ENCODE measurements around the gene ISY1.
"Not testable (repeated sequence)": the region's sequence is repeated elsewhere in the genome, so short reads cannot be mapped to it uniquely, and the experiment has no call there.

ISY1 gene

GRCh38 chr3:129160891-129161859 is at the start of gene ISY1:
TSS of gene ISY1 (minus strand) at chr3:129161063. CDS start at chr3:129160975, 88 bp downstream.
- H3K27ac ChIP-seq = peak within 1 kb of the TSS; percentile 84 to 98 (median 96)

GRCh38 chr3:129207479-129207878 is 46.6 kb upstream of the ISY1 start:
- H3K27ac ChIP-seq = no peak overlapping the region
- H3K4me2 ChIP-seq = no peak overlapping the region
- no peak for TF ChIP-seq Cebpa-rat (IDR thresholded peaks at IDR 0.05)

More at GRCh38 chr3:129160891-129161859, at the start of gene ISY1:
- H3K27me3 ChIP-seq = no peaks in the 10 kb centered on the region
- H4K20me1 ChIP-seq = peaks cover 10 to 45% (median 26%) of the 10 kb centered on the region in 11 experiments; a peak in 21 of 22 replicates
- H3K9ac ChIP-seq = peak within 1 kb of the TSS; percentile 85 to 97 (median 93)
- no peaks in the 10 kb centered on the region for H3K9me3 ChIP-seq (replicated peaks in 1 of 11)
- H3K4me1 ChIP-seq = peaks cover 25 to 50% (median 35%) of the 10 kb centered on the region in 10 experiments
- H3K4me3 ChIP-seq = peak within 1 kb of the TSS; percentile 82 to 97 (median 92)
- TF ChIP-seq Cebpa-rat (IDR thresholded peaks at IDR 0.05) = no peak
- H3K36me3 ChIP-seq = peaks cover 44 to 57% (median 49%) of the 10 kb centered on the region in 11 experiments
- H3K4me2 ChIP-seq = peak within 1 kb of the TSS; percentile 89 to 99 (median 95)

GRCh38 chr3:129205109-129205832 is 44.4 kb upstream of the ISY1 start:
- TF ChIP-seq Cebpa-rat (IDR thresholded peaks at IDR 0.05) = no peak
- Histone ChIP-seq H3K27ac (no peak overlapping the region), H3K4me1 (peaks cover 0 to 1% (median 0%) of the 10 kb centered on the region in 10 experiments; a peak in 1 of 20 replicates), H3K4me2 (no peak overlapping the region), H3K9ac (no peak overlapping the region), H3K4me3 (no peak overlapping the region), H4K20me1 (no peaks in the 10 kb centered on the region), H3K27me3 (no peaks in the 10 kb centered on the region), H3K36me3 (no peaks in the 10 kb centered on the region), H3K9me3 (replicated peaks in 1 of 11) (no peaks in the 10 kb centered on the region)

More at GRCh38 chr3:129207479-129207878, 46.6 kb upstream of the ISY1 start:
- Histone ChIP-seq H3K4me1 (peaks cover 0 to 12% (median 0%) of the 10 kb centered on the region in 10 experiments; a peak in 7 of 20 replicates), H3K27me3 (no peaks in the 10 kb centered on the region), H4K20me1 (no peaks in the 10 kb centered on the region), H3K36me3 (no peaks in the 10 kb centered on the region), H3K4me3 (no peak overlapping the region), H3K9me3 (replicated peaks in 1 of 11) (no peaks in the 10 kb centered on the region), H3K9ac (no peak overlapping the region)

GRCh38 chr3:129204473-129204872 is 43.6 kb upstream of the ISY1 start:
- Histone ChIP-seq H3K4me3 (no peak overlapping the region), H4K20me1 (no peaks in the 10 kb centered on the region), H3K9me3 (replicated peaks in 1 of 11) (no peaks in the 10 kb centered on the region), H3K4me2 (no peak overlapping the region), H3K27ac (no peak overlapping the region), H3K9ac (no peak overlapping the region), H3K27me3 (no peaks in the 10 kb centered on the region), H3K4me1 (peaks cover 0 to 9% (median 0%) of the 10 kb centered on the region in 10 experiments; a peak in 4 of 20 replicates), H3K36me3 (no peaks in the 10 kb centered on the region)
- TF ChIP-seq Cebpa-rat (IDR thresholded peaks at IDR 0.05) = no peak

- peak overlapping the region in 2 of 11 experiments; percentile 41 to 47; a peak in 2 of 22 replicates for H3K4me2 ChIP-seq
- no peaks in the 10 kb centered on the region for H3K9me3 ChIP-seq (replicated peaks in 1 of 11)
- H3K27me3 ChIP-seq = no peaks in the 10 kb centered on the region
- H4K20me1 ChIP-seq = no peaks in the 10 kb centered on the region; a peak in 1 of 22 replicates
- no peak overlapping the region for H3K4me3 ChIP-seq
- peaks cover 20 to 60% (median 31%) of the 10 kb centered on the region in 10 experiments for H3K4me1 ChIP-seq
- no peaks in the 10 kb centered on the region for H3K36me3 ChIP-seq
- no peak overlapping the region for H3K27ac ChIP-seq
- H3K9ac ChIP-seq = no peak overlapping the region
- no peak for TF ChIP-seq Cebpa-rat (IDR thresholded peaks at IDR 0.05)
Observed at GRCh38 chr3:129199366-129199765, 38.5 kb upstream of the ISY1 start.

GRCh38 chr3:129197321-129197720 is 36.5 kb upstream of the ISY1 start:
- H3K27ac ChIP-seq = peak overlapping the region in 6 of 11 experiments; percentile 0 to 71 (median 30); a peak in 6 of 22 replicates
- peaks cover 20 to 63% (median 31%) of the 10 kb centered on the region in 10 experiments for H3K4me1 ChIP-seq
- H3K9me3 ChIP-seq (replicated peaks in 1 of 11) = no peaks in the 10 kb centered on the region
- 0 out of 22 replicates have a peak, but pooled peaks cover 0 to 3% (median 0%) of the 10 kb centered on the region in 11 experiments for H3K36me3 ChIP-seq
- no peak for TF ChIP-seq Cebpa-rat (IDR thresholded peaks at IDR 0.05)
- H3K9ac ChIP-seq = peak overlapping the region in 2 of 11 experiments; percentile 1 to 2; a peak in 1 of 22 replicates
- no peaks in the 10 kb centered on the region; a peak in 1 of 22 replicates for H4K20me1 ChIP-seq
- H3K27me3 ChIP-seq = no peaks in the 10 kb centered on the region
- H3K4me3 ChIP-seq = no peak overlapping the region
- peak overlapping the region; percentile 48 to 87 (median 70) for H3K4me2 ChIP-seq

GRCh38 chr3:129196601-129197000 is 35.7 kb upstream of the ISY1 start:
- H4K20me1 ChIP-seq = no peaks in the 10 kb centered on the region; a peak in 1 of 22 replicates
- no peak for TF ChIP-seq Cebpa-rat (IDR thresholded peaks at IDR 0.05)
- H3K36me3 ChIP-seq = 0 out of 22 replicates have a peak, but pooled peaks cover 0 to 3% (median 0%) of the 10 kb centered on the region in 11 experiments
- peak overlapping the region in 1 of 10 experiments; percentile 7; a peak in 1 of 20 replicates for H3K4me3 ChIP-seq
- peak overlapping the region; percentile 48 to 87 (median 70) for H3K4me2 ChIP-seq
- peak overlapping the region in 5 of 11 experiments; percentile 0 to 71 (median 27); a peak in 5 of 22 replicates for H3K27ac ChIP-seq
- no peaks in the 10 kb centered on the region for H3K9me3 ChIP-seq (replicated peaks in 1 of 11)
- H3K27me3 ChIP-seq = no peaks in the 10 kb centered on the region
- peaks cover 20 to 63% (median 31%) of the 10 kb centered on the region in 10 experiments for H3K4me1 ChIP-seq
- peak overlapping the region in 3 of 11 experiments; percentile 1 to 52 (median 8); a peak in 3 of 22 replicates for H3K9ac ChIP-seq

GRCh38 chr3:129195731-129196256 is 34.9 kb upstream of the ISY1 start:
- H3K36me3 ChIP-seq = 0 out of 22 replicates have a peak, but pooled peaks cover 0 to 3% (median 0%) of the 10 kb centered on the region in 11 experiments

GRCh38 chr3:129189793-129190192 is 28.9 kb upstream of the ISY1 start:
- H3K9ac ChIP-seq = peak overlapping the region in 2 of 11 experiments; percentile 34 to 57; a peak in 1 of 22 replicates
- H4K20me1 ChIP-seq; H3K9me3 ChIP-seq (replicated peaks in 1 of 11): not testable (repeated sequence)

More at GRCh38 chr3:129195731-129196256, 34.9 kb upstream of the ISY1 start:
- Histone ChIP-seq H3K9ac (peak overlapping the region in 5 of 11 experiments; percentile 8 to 52 (median 27); a peak in 8 of 22 replicates), H4K20me1 (no peaks in the 10 kb centered on the region; a peak in 1 of 22 replicates), H3K4me2 (peak overlapping the region in 6 of 11 experiments; percentile 62 to 87 (median 76); a peak in 12 of 22 replicates), H3K27me3 (no peaks in the 10 kb centered on the region), H3K9me3 (replicated peaks in 1 of 11) (no peaks in the 10 kb centered on the region), H3K4me3 (peak overlapping the region in 2 of 10 experiments; percentile 7; a peak in 2 of 20 replicates), H3K27ac (peak overlapping the region in 7 of 11 experiments; percentile 6 to 71 (median 46); a peak in 10 of 22 replicates), H3K4me1 (peaks cover 20 to 63% (median 31%) of the 10 kb centered on the region in 10 experiments)
- TF ChIP-seq Cebpa-rat (IDR thresholded peaks at IDR 0.05) = no peak

More at GRCh38 chr3:129189793-129190192, 28.9 kb upstream of the ISY1 start:
- not testable (repeated sequence) for H3K27me3 ChIP-seq, H3K27ac ChIP-seq, H3K36me3 ChIP-seq, H3K4me3 ChIP-seq
- Histone ChIP-seq H3K4me1 (peaks cover 8 to 62% (median 15%) of the 10 kb centered on the region in 10 experiments), H3K4me2 (peak overlapping the region in 2 of 11 experiments; percentile 31 to 35; a peak in 4 of 22 replicates)
